ENCODE measurements around the gene ZFP30.
"Not testable (repeated sequence)": the region's sequence is repeated elsewhere in the genome, so short reads cannot be mapped to it uniquely, and the experiment has no call there.

ZFP30 gene

GRCh38 chr19:37655301-37655688, at the start of gene ZFP30:
Gene ZFP30, minus strand, starts transcription at chr19:37655465. Its CDS starts 7,643 bp downstream, at chr19:37647822.
- in situ Hi-C loops (cut with HindIII; ENCODE audit: low sequenced_read_pairs) = no loop called here

GRCh38 chr19:37699057-37699456, 43.8 kb upstream of the ZFP30 start:
- in situ Hi-C loops (cut with HindIII; ENCODE audit: low sequenced_read_pairs) = no loop called here

- in situ Hi-C loops (cut with HindIII; ENCODE audit: low sequenced_read_pairs) = no loop called here
Observed at GRCh38 chr19:37698216-37698615, 43.0 kb upstream of the ZFP30 start.

- in situ Hi-C loops (cut with HindIII; ENCODE audit: low sequenced_read_pairs) = no loop called here
Observed at GRCh38 chr19:37695144-37695899, 40.1 kb upstream of the ZFP30 start.

GRCh38 chr19:37692956-37693620, 37.8 kb upstream of the ZFP30 start:
- in situ Hi-C loops (cut with HindIII; ENCODE audit: low sequenced_read_pairs) = no loop called here

GRCh38 chr19:37691881-37692504, 36.7 kb upstream of the ZFP30 start:
- in situ Hi-C loops (cut with HindIII; ENCODE audit: low sequenced_read_pairs) = no loop called here

GRCh38 chr19:37683520-37683919, 28.3 kb upstream of the ZFP30 start:
- in situ Hi-C loops (cut with HindIII; ENCODE audit: low sequenced_read_pairs) = no loop called here

GRCh38 chr19:37669450-37669914, 14.2 kb upstream of the ZFP30 start:
- in situ Hi-C loops (cut with HindIII; ENCODE audit: low sequenced_read_pairs) = loop anchor here (5.0 kb wide), 1 partner anchor 38 kb away; no protein-coding TSS in a partner anchor

- in situ Hi-C loops (cut with HindIII; ENCODE audit: low sequenced_read_pairs) = not testable (repeated sequence)
Observed at GRCh38 chr19:37657157-37657556, 1.9 kb upstream of the ZFP30 start.

- in situ Hi-C loops (cut with HindIII; ENCODE audit: low sequenced_read_pairs) = no loop called here
Observed at GRCh38 chr19:37655689-37656371, 565 bp upstream of the ZFP30 start.

- in situ Hi-C loops (cut with HindIII; ENCODE audit: low sequenced_read_pairs) = no loop called here
Observed at GRCh38 chr19:37654629-37655300, 500 bp downstream of the ZFP30 start.

GRCh38 chr19:37654118-37654517, 1.1 kb downstream of the ZFP30 start:
- in situ Hi-C loops (cut with HindIII; ENCODE audit: low sequenced_read_pairs) = no loop called here

GRCh38 chr19:37635076-37636056, 19.9 kb downstream of the ZFP30 start:
- in situ Hi-C loops (cut with HindIII; ENCODE audit: low sequenced_read_pairs) = no loop called here

- in situ Hi-C loops (cut with HindIII; ENCODE audit: low sequenced_read_pairs) = no loop called here
Observed at GRCh38 chr19:37594982-37595382, 60.3 kb downstream of the ZFP30 start.

GRCh38 chr19:37594304-37594981, 60.8 kb downstream of the ZFP30 start, which contains the start of the genes ZNF540 and ZNF571:
Gene ZNF540, plus strand, starts transcription at chr19:37594876. Its CDS starts 3,572 bp downstream, at chr19:37598448.
Gene ZNF571, minus strand, starts transcription at chr19:37594792. Its CDS starts 8,116 bp downstream, at chr19:37586676.
- in situ Hi-C loops (cut with HindIII; ENCODE audit: low sequenced_read_pairs) = no loop called here

GRCh38 chr19:37593996-37594303, 61.3 kb downstream of the ZFP30 start:
- in situ Hi-C loops (cut with HindIII; ENCODE audit: low sequenced_read_pairs) = no loop called here

GRCh38 chr19:37583340-37583739, 71.9 kb downstream of the ZFP30 start:
- in situ Hi-C loops (cut with HindIII; ENCODE audit: low sequenced_read_pairs) = no loop called here

GRCh38 chr19:37572203-37572602, 83.1 kb downstream of the ZFP30 start:
- in situ Hi-C loops (cut with HindIII; ENCODE audit: low sequenced_read_pairs) = no loop called here

- in situ Hi-C loops (cut with HindIII; ENCODE audit: low sequenced_read_pairs) = loop anchor here (5.0 kb wide), 1 partner anchor 153 kb away; no protein-coding TSS in a partner anchor
Observed at GRCh38 chr19:37565370-37565669, 89.9 kb downstream of the ZFP30 start.
